ENCODE measurements around the gene SLC35F5. TPM values are rescaled to one million over a fixed set of nuclear protein-coding genes. Genes with fewer than 3 reads are reported as not detected.

SLC35F5 gene
- total and polyA plus RNA-seq, 10 of the 15 experiments (the other 5 are each of a cell fraction or from before 2014, with no cell fraction given): 1.8 to 31.3 (median 16.5) TPM

- ATAC-seq (peak; percentile 79), FAIRE-seq (peak; percentile 54), DNase-seq (ENCODE audit: low read depth, low spot score) (peak; percentile 50)
- ChIA-PET CTCF (interaction anchor here (0.9 to 5.0 kb wide), 14 partner anchors 13 to 281 kb away, joined by 4 to 59 read pairs (median 8); partner anchors contain the start of gene SLC35F5), POLR2A (no interaction called here), RAD21 (ENCODE audit: unreplicated experiment) (interaction anchor here (0.7 to 3.0 kb wide), 6 partner anchors 10 to 280 kb away, joined by 3 to 32 read pairs (median 8); partner anchors contain the start of gene SLC35F5), SMC1A (ENCODE audit: uncharacterized antibody, unreplicated experiment) (interaction anchor here (1.2 to 2.2 kb wide), 4 partner anchors 13 to 95 kb away, joined by 5 to 17 read pairs (median 12); no protein-coding TSS in a partner anchor)
- peak overlapping the region; percentile 84 for H3K27ac ChIP-seq (ENCODE audit: control insufficient read depth, insufficient read depth)
- in situ Hi-C loops (cut with MboI): no loop called here
- H4K20me1 ChIP-seq (ENCODE audit: control insufficient read depth, insufficient read depth): no peaks in the 10 kb centered on the region
- H3K9me3 ChIP-seq (replicated peaks; ENCODE audit: control insufficient read depth, insufficient read depth, low read length): no peaks in the 10 kb centered on the region
- H3K9ac ChIP-seq (ENCODE audit: control insufficient read depth, insufficient read depth, low read length): peak overlapping the region; percentile 54
- peak overlapping the region; percentile 95 for H3K4me2 ChIP-seq (ENCODE audit: control insufficient read depth, insufficient read depth)
- peaks cover 29% of the 10 kb centered on the region for H3K4me1 ChIP-seq (ENCODE audit: control insufficient read depth, insufficient read depth, low read length)
- peak overlapping the region; percentile 31; the same call in 1 of the 2 replicates for H3K4me3 ChIP-seq
- no TSS peak for BruUV-seq (replicated peaks)
- H3K79me2 ChIP-seq (ENCODE audit: control insufficient read depth, insufficient read depth, low read length): no peaks in the 10 kb centered on the region
- peak overlapping the region; percentile 70 for H2AFZ ChIP-seq (ENCODE audit: control insufficient read depth, low read depth, low read length)
- H3K27me3 ChIP-seq (replicated peaks in 1 of 2; ENCODE audit: control insufficient read depth in 2 of 2, insufficient read depth in 2 of 2, low read length in 1 of 2): no peaks in the 10 kb centered on the region
- WGBS (ENCODE audit: insufficient coverage, insufficient replicate concordance, low lambda C conversion rate, missing lambda C conversion rate): under 1% methylated on average over 5 of the region's 5 CpGs
- H3K36me3 ChIP-seq (ENCODE audit: control insufficient read depth in 2 of 2, insufficient read depth in 2 of 2, low read length in 1 of 2): no peaks in the 10 kb centered on the region
- intact Hi-C loops (cut with micrococcal nuclease; ENCODE audit: unreplicated experiment): no loop called here
- TF ChIP-seq PAX5 (IDR thresholded peaks at IDR 0.05; ENCODE audit: borderline replicate concordance, low read depth, low read length) (no peak), ZBTB11 (CRISPR knock-in tag; IDR thresholded peaks at IDR 0.05) (no peak), ZNF622 (IDR thresholded peaks at IDR 0.05) (no peak), TCF3 (IDR thresholded peaks at IDR 0.05; ENCODE audit: borderline replicate concordance, insufficient read depth, low read depth, low read length) (no peak), SMARCA5 (IDR thresholded peaks at IDR 0.05) (no peak), SREBF2 (IDR thresholded peaks at IDR 0.05; ENCODE audit: low read length) (no peak), IKZF2 (IDR thresholded peaks at IDR 0.05) (peak in 1 of 2 experiments; percentile 12; a peak in 2 of 4 replicates), JUNB (IDR thresholded peaks at IDR 0.05) (peak; percentile 29; the same call in 1 of the 2 replicates), RAD51 (IDR thresholded peaks at IDR 0.05) (no peak)
- TF ChIP-seq, protein P1, sequence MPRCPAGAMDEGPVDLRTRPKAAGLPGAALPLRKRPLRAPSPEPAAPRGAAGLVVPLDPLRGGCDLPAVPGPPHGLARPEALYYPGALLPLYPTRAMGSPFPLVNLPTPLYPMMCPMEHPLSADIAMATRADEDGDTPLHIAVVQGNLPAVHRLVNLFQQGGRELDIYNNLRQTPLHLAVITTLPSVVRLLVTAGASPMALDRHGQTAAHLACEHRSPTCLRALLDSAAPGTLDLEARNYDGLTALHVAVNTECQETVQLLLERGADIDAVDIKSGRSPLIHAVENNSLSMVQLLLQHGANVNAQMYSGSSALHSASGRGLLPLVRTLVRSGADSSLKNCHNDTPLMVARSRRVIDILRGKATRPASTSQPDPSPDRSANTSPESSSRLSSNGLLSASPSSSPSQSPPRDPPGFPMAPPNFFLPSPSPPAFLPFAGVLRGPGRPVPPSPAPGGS (IDR thresholded peaks at IDR 0.05; ENCODE audit: borderline replicate concordance, insufficient read depth, low read depth, low read length, poor library complexity, severe bottlenecking): no peak
- TF ChIP-seq, protein P2, sequence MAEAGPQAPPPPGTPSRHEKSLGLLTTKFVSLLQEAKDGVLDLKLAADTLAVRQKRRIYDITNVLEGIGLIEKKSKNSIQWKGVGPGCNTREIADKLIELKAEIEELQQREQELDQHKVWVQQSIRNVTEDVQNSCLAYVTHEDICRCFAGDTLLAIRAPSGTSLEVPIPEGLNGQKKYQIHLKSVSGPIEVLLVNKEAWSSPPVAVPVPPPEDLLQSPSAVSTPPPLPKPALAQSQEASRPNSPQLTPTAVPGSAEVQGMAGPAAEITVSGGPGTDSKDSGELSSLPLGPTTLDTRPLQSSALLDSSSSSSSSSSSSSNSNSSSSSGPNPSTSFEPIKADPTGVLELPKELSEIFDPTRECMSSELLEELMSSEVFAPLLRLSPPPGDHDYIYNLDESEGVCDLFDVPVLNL (IDR thresholded peaks at IDR 0.05; ENCODE audit: low read depth, low read length): no peak
- TF ChIP-seq, protein P3, sequence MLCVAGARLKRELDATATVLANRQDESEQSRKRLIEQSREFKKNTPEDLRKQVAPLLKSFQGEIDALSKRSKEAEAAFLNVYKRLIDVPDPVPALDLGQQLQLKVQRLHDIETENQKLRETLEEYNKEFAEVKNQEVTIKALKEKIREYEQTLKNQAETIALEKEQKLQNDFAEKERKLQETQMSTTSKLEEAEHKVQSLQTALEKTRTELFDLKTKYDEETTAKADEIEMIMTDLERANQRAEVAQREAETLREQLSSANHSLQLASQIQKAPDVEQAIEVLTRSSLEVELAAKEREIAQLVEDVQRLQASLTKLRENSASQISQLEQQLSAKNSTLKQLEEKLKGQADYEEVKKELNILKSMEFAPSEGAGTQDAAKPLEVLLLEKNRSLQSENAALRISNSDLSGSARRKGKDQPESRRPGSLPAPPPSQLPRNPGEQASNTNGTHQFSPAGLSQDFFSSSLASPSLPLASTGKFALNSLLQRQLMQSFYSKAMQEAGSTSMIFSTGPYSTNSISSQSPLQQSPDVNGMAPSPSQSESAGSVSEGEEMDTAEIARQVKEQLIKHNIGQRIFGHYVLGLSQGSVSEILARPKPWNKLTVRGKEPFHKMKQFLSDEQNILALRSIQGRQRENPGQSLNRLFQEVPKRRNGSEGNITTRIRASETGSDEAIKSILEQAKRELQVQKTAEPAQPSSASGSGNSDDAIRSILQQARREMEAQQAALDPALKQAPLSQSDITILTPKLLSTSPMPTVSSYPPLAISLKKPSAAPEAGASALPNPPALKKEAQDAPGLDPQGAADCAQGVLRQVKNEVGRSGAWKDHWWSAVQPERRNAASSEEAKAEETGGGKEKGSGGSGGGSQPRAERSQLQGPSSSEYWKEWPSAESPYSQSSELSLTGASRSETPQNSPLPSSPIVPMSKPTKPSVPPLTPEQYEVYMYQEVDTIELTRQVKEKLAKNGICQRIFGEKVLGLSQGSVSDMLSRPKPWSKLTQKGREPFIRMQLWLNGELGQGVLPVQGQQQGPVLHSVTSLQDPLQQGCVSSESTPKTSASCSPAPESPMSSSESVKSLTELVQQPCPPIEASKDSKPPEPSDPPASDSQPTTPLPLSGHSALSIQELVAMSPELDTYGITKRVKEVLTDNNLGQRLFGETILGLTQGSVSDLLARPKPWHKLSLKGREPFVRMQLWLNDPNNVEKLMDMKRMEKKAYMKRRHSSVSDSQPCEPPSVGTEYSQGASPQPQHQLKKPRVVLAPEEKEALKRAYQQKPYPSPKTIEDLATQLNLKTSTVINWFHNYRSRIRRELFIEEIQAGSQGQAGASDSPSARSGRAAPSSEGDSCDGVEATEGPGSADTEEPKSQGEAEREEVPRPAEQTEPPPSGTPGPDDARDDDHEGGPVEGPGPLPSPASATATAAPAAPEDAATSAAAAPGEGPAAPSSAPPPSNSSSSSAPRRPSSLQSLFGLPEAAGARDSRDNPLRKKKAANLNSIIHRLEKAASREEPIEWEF (IDR thresholded peaks at IDR 0.05; ENCODE audit: insufficient replicate concordance, low read depth, low read length): no peak
Observed at GRCh38 chr2:113698892-113699447, 57.5 kb downstream of the SLC35F5 start.

Measured in GM12878 (cell line).